Measurements from ENCODE around the gene EIF4G1.

EIF4G1 gene

GRCh38 chr3:184352149-184352785, 37.9 kb downstream of the EIF4G1 start:
- FAIRE-seq: no peak

- FAIRE-seq: no peak
These were observed 38.6 kb downstream of the EIF4G1 start for GRCh38 chr3:184352897-184353545.

DNA sequence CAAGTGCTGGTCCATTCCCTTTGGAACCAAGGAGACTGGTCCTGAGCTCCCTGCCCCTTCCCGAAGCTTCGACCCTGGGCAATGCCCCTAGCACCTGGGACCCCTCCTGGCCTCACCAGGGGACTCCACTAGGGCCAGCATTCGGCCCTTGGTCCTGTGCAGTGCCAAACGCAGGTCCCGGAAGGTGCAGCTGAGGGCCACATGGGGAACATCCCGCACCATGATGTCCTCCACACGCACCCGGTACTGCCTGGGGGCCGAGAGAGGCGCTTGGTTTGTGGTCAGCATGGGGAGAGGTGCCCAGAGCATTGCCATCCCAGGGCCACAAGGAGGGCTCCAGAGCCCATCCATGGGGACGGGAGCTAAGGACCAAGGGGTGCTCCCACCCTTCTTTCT, 39.1 kb downstream of the EIF4G1 start:
- FAIRE-seq: no peak

DNA sequence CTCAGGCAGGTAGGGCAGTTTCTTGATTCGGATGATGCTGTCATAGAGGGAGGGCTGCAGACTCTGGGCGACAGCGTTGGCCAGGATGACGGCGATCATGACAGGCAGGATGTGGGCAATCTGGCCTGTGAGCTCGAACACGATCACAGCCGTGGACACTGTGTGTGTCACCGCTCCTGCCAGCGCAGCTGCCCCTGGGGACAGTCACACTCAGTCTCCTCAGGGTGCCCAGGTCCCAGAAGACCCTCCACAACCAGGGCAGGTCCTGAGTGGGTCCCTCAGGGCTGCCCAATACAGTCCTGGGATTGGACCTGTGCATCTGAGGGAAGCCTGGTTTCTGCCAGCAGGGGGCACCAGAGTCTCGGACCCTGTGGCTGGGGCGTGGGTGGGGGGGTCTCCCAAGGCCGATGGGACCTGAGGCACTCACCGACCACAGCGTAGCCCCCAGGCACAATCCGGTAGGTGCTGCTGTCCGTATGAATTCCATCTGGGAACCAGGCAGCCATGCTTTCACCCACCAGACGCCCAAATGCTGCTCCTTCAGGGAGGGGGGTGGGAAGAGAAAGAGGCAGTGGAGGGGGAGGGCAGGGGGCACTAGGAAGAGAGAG, 39.8 kb downstream of the EIF4G1 start:
- FAIRE-seq: no peak

DNA sequence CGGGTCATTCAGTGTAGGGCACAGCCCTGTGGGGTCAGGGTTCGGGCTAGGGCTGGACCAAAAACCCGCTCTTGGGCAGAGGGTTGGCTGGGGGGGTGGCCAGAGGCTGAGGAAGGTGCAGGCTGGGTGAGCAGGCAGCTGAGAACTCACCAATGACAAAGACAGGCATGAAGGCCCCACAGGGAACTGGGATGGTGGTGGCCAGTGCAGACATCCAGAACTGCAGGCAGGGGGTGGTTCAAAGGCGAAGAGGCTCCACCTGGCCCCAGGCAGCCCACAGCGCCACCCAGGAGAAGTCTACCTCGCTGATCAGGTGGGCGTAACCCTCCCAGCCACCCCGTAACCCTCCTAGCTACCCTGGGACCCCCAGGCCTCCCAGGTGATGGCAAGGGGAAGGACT, 40.3 kb downstream of the EIF4G1 start:
- FAIRE-seq: no peak

DNA sequence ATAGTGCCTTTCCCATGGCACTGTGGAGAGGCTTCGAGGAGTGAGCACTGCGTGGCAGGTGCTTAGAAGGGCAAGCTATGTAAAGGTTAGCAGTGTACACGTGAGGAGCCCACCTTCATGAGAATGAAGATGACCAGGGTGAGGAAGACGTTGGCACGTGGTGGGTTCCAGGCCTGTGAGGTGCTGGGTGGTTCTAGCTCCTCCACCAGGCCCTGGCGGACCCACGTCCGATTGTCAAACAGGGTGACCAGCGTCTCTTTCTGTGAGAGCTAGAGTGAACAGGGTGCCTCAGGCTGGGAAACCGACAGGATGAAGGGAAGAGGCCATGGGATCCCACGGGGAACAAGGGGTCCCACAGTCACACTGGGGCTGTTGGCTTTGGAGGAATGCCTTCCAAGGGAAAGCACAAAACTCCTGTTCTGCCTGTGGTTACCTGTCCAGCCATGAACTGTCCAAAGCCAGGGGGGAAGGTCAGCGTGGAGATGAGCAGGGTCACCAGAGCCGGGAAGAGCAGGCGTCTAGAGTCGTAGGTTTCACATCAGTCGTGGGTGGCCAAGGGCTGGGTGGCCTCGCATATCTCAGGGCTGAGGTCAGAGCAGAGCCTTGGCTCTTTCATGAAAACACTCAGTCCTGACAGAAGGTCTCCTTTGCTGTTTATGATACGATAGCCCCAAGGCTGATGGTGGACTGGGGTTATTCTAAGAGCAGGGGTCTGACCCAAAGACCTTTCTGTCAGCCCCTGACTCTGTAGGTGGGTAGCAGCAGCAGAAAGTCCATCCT, 41.0 kb downstream of the EIF4G1 start:
- FAIRE-seq: no peak

DNA sequence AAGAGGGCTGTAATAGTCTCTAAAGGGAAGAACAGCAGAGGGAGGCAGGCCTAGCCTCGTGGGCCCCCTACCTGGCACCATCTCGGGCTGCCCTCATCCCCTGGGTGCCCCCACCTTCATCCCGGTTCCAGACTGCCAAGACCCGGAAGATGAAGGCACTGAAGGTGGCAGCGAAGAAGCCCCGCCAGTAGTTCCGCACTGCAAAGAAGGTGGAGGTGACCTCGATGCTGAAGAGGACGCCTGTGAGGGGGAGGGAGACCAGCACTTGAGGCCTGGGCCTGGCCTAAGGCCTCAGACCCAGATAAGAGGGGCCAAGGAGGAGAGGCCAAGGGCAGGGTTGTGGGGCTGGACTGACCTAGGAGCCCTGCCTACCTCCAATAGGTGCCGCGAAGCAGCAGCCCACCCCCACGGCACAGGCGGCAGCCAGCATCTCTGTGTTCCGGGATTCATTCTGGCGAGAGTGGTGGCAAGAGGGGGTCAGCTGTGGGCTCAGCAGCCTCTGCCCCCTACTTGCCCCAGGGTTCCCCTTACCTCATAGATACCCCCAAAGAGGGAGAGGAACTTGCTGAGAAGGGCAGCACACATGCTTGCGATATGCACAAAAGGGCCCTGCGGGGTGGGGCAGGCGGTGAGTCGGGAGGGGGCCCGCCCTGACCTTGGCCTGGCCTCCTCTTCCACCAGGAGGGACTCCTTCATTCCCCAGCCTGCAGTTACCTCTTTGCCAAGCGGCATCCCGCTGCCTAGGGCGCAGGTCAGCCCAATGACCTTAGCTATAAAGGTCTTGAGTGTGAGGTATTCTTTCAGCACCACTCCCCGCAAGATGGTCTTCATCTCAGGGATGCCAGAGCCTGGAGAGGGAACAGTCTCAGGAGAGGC, 43.1 kb downstream of the EIF4G1 start:
- FAIRE-seq: no peak

- FAIRE-seq: no peak
These were observed 43.8 kb downstream of the EIF4G1 start for GRCh38 chr3:184358124-184358767.

GRCh38 chr3:184358921-184359350, 44.5 kb downstream of the EIF4G1 start:
- FAIRE-seq: no peak

- FAIRE-seq: no peak
These were observed 45.2 kb downstream of the EIF4G1 start for GRCh38 chr3:184359610-184360009.

DNA sequence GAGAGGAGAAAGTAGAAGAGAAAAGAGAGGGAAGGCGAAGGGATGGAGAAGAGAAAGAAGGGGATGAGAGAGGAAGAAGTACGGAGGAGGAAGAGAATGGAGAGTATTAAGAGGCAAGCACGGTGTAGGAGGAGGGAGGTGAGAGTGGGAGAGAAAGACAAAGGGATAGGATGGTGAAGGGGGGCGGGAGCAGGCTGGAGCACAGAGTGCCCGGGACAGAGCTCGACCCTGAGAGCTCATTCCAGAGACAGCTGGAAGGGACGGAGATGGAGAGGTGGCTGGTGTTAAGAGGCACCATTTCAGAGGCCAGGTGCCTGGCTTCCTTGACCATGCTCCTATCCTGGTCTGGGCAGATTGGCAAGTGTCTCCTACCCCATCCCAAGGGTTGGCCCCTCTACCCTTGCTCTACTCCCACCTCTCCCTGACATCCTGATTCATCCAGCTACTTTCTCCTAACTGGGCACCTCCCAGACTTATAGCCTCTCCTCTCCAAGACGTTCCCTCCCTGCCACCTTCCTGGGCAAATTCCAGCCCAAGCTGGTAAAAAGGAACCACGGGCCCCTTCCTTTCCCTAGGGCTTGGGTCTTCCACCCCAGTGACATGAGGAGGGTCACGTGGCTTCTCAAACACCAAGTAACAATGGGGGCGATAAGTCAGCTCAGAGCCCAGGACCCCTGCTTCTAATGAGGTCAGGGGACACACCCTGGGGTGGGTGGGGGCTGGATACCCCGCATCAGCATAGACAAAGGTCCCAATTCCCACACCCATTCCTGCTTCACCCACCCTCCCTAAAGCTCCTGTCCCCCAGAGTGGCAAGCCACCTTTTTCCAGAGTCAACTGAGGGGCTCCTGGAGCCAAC, 45.9 kb downstream of the EIF4G1 start:
- no peak for FAIRE-seq

- FAIRE-seq: no peak
These were observed 46.6 kb downstream of the EIF4G1 start for GRCh38 chr3:184360929-184361531.

GRCh38 chr3:184361532-184361931, 47.1 kb downstream of the EIF4G1 start, which contains the start of the genes CLCN2 and POLR2H:
Gene CLCN2, minus strand, starts transcription at chr3:184361605. Its CDS starts 126 bp downstream, at chr3:184361479.
Gene POLR2H, plus strand, starts transcription at chr3:184361710. Its CDS starts 1,783 bp downstream, at chr3:184363493.
- FAIRE-seq: no peak

DNA sequence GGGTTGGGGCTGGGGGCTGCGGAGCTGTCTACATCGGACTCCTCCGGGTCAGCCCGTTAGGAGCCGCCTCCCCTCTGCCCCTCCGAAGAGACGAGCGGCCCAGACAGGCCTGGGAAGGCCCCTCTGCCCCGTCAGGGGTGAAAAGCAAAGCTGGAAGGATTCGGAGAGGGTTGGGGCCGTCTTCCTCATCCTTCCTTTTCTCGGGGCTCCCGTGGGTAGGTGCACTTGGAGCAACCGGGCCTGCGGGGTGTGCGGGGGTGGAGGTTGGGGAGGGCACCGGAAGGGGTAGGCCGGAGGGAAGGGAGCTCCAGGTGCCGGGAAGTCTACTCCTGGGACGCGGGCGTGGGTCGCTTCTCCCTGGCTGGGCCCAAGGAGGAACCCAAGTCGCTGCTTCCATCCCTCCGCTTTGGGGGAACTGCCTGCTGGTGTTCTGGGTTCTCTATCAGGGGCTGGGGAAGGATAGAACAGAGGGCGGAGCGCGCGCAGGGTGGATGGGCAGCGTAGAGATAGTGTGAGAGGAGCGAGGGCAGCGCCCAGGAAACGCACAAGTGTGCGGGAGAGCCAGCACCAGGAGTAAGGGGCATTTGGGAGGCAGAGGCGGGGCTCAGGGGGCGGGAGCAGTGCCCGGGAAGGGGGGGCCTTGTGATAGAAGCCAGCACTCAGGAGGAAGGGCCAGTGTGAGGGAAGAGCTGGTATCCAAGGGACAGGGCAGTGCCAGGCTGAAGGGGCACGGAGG, 47.7 kb downstream of the EIF4G1 start:
- FAIRE-seq: no peak

GRCh38 chr3:184362668-184363546, 48.5 kb downstream of the EIF4G1 start:
- FAIRE-seq: peak; percentile 93

- FAIRE-seq: no peak
These were observed 52.3 kb downstream of the EIF4G1 start for GRCh38 chr3:184366619-184367289.

DNA sequence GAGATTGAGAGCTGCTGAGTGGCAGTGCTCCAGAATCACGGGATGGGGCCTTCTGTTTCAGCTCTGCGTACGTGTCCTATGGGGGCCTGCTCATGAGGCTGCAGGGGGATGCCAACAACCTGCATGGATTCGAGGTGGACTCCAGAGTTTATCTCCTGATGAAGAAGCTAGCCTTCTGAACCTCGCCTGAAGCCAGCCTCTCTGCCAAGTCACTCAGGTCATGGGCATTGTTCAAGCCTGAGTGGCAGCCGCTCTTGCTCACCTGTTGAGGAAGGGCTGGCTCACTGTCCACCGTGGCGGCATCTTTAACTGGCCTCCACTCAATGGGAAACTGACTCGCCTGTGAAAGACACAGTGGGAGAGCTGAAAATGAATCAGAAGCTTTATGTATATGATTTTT, 53.7 kb downstream of the EIF4G1 start:
- FAIRE-seq: no peak

All from A204.1 (cell line).